ENCODE data around the gene CGNL1.

Gene CGNL1

DNA sequence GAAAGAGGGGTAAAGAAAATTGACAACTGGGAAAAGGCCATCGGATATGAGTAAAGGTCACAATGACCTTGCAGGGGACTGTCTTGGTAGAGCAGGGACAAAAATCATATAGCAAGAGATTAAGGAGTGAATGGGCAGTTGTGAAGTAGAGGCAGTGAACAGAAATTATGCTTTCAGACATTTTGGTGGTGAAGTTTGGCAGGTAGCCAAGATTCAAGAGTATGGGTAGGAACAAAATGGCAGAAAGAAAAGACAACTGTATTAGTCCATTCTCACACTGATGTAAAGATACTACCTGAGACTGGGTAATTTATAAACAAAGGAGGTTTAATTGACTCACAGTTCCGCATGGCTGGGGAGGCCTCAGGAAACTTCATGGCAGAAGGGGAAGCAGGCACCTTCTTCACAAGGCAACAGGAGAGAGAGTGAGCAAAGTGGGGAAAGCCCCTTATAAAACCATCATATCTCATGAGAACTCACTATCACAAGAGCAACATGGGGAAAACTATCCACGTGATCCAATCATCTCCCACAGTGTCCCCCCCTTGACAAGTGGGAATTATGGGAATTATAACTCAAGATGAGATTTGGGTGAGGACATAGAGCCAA is 84.0 kb downstream of the CGNL1 start:
- no peak overlapping the region for H2BK120ac ChIP-seq (ENCODE audit: low read depth, low read length)
- H3K4me1 ChIP-seq (ENCODE audit: control insufficient read depth, insufficient read depth, low read depth, low read length), result no peaks in the 10 kb centered on the region
- no peak overlapping the region for H3K4ac ChIP-seq (ENCODE audit: low read depth in 1 of 2, low read length in 2 of 2)
- no peak overlapping the region for H4K91ac ChIP-seq (ENCODE audit: low read length)
- WGBS, result 97% methylated on average over 1 of the region's 3 CpGs
- H2BK12ac ChIP-seq (ENCODE audit: low read length in 2 of 2), result no peak overlapping the region
- H3K27me3 ChIP-seq (ENCODE audit: control insufficient read depth in 1 of 2, insufficient read depth in 1 of 2, low read length in 2 of 2), result peaks cover 0 to 9% of the 10 kb centered on the region in 2 experiments
- no peak overlapping the region for H3K27ac ChIP-seq (ENCODE audit: low read length, poor library complexity, severe bottlenecking)
- H2BK5ac ChIP-seq (ENCODE audit: low read depth, low read length, poor library complexity, severe bottlenecking), result no peak overlapping the region
- H3K4me3 ChIP-seq (ENCODE audit: insufficient read depth in 1 of 2, low read depth in 1 of 2, low read length in 2 of 2), result no peak overlapping the region
- H3K79me1 ChIP-seq (replicated peaks; ENCODE audit: low read length, poor library complexity, severe bottlenecking), result peaks cover 15% of the 10 kb centered on the region
- H3K23ac ChIP-seq (ENCODE audit: low read length in 2 of 2), result no peak overlapping the region
- H2BK15ac ChIP-seq (ENCODE audit: low read depth, poor library complexity, severe bottlenecking), result no peak overlapping the region
- no peak overlapping the region for H4K8ac ChIP-seq (ENCODE audit: low read length)
- peaks cover 0 to 36% of the 10 kb centered on the region in 2 experiments for H3K36me3 ChIP-seq (ENCODE audit: control insufficient read depth in 1 of 2, insufficient read depth in 2 of 2, low read depth in 1 of 2, low read length in 2 of 2)
- DNase-seq, result no peak
- H3K18ac ChIP-seq (ENCODE audit: low read depth in 1 of 2, low read length in 2 of 2), result no peak overlapping the region
- H2AFZ ChIP-seq (ENCODE audit: low read depth, low read length), result no peak overlapping the region
- H3K4me2 ChIP-seq (ENCODE audit: low read length, poor library complexity, severe bottlenecking), result no peak overlapping the region
- no peak overlapping the region for H2AK5ac ChIP-seq (ENCODE audit: low read length, severe bottlenecking)
- no peak overlapping the region for H3K9ac ChIP-seq (ENCODE audit: low read length)
- no peak overlapping the region for H3K14ac ChIP-seq (ENCODE audit: low read length in 2 of 2)
- no peaks in the 10 kb centered on the region for H3K9me3 ChIP-seq (ENCODE audit: control insufficient read depth, low read length)

DNA sequence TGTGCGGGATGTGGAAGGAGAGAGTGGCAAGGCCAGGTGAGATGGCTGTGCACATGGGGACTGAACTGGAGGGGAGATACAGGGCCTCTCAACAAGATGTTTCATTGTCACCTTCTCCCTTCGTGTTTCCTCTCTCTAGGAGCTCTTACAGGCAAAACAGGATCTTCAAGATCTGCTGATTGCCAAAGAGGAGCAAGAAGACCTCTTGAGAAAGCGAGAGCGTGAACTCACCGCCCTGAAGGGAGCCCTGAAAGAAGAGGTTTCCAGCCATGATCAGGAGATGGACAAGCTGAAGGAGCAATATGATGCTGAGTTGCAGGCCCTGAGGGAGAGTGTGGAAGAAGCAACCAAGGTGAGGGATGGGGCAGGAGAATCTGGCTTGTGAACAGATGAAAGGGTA is 85.2 kb downstream of the CGNL1 start:
- no peak overlapping the region for H3K27ac ChIP-seq (ENCODE audit: low read length, poor library complexity, severe bottlenecking)
- no peak overlapping the region for H2BK15ac ChIP-seq (ENCODE audit: low read depth, poor library complexity, severe bottlenecking)
- no peak for DNase-seq
- peaks cover 0 to 9% of the 10 kb centered on the region in 2 experiments for H3K27me3 ChIP-seq (ENCODE audit: control insufficient read depth in 1 of 2, insufficient read depth in 1 of 2, low read length in 2 of 2)
- peaks cover 15% of the 10 kb centered on the region for H3K79me1 ChIP-seq (replicated peaks; ENCODE audit: low read length, poor library complexity, severe bottlenecking)
- H2BK5ac ChIP-seq (ENCODE audit: low read depth, low read length, poor library complexity, severe bottlenecking), result no peak overlapping the region
- H2BK120ac ChIP-seq (ENCODE audit: low read depth, low read length), result no peak overlapping the region
- H3K4me3 ChIP-seq (ENCODE audit: insufficient read depth in 1 of 2, low read depth in 1 of 2, low read length in 2 of 2), result no peak overlapping the region
- H3K14ac ChIP-seq (ENCODE audit: low read length in 2 of 2), result no peak overlapping the region
- no peak overlapping the region for H3K18ac ChIP-seq (ENCODE audit: low read depth in 1 of 2, low read length in 2 of 2)
- H3K9me3 ChIP-seq (ENCODE audit: control insufficient read depth, low read length), result no peaks in the 10 kb centered on the region
- no peak overlapping the region for H3K23ac ChIP-seq (ENCODE audit: low read length in 2 of 2)
- no peak overlapping the region for H3K4me2 ChIP-seq (ENCODE audit: low read length, poor library complexity, severe bottlenecking)
- no peak overlapping the region for H4K91ac ChIP-seq (ENCODE audit: low read length)
- H3K4ac ChIP-seq (ENCODE audit: low read depth in 1 of 2, low read length in 2 of 2), result no peak overlapping the region
- H4K8ac ChIP-seq (ENCODE audit: low read length), result no peak overlapping the region
- H2AK5ac ChIP-seq (ENCODE audit: low read length, severe bottlenecking), result no peak overlapping the region
- H2BK12ac ChIP-seq (ENCODE audit: low read length in 2 of 2), result no peak overlapping the region
- WGBS, result 94% methylated on average over 5 of the region's 5 CpGs
- no peak overlapping the region for H3K9ac ChIP-seq (ENCODE audit: low read length)
- H3K36me3 ChIP-seq (ENCODE audit: control insufficient read depth in 1 of 2, insufficient read depth in 2 of 2, low read depth in 1 of 2, low read length in 2 of 2), result peaks cover 0 to 36% of the 10 kb centered on the region in 2 experiments
- H3K4me1 ChIP-seq (ENCODE audit: control insufficient read depth, insufficient read depth, low read depth, low read length), result no peaks in the 10 kb centered on the region
- H2AFZ ChIP-seq (ENCODE audit: low read depth, low read length), result no peak overlapping the region

DNA sequence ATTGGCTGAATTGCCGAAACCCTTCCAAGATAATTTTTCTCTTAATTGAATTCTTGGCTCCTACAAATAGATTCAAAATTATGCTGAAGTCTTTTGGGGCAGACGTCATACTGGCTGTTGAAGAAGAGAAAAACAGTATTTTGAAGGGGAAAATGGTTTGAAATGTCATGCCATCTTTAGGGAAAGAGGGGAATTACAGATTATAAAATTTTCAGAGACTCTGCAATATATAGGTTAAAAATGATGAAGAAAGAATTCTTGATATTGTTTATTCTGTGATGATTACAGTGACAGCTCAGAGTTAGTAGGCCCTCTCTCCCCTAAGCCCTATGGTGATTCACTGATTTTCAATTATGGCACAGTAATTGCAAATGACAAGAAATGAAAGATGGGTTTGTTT is 86.1 kb downstream of the CGNL1 start:
- Histone ChIP-seq H3K36me3 (ENCODE audit: control insufficient read depth in 1 of 2, insufficient read depth in 2 of 2, low read depth in 1 of 2, low read length in 2 of 2) (peaks cover 0 to 31% of the 10 kb centered on the region in 2 experiments), H4K91ac (ENCODE audit: low read length) (no peak overlapping the region), H3K4me2 (ENCODE audit: low read length, poor library complexity, severe bottlenecking) (no peak overlapping the region), H3K9me3 (ENCODE audit: control insufficient read depth, low read length) (no peaks in the 10 kb centered on the region), H3K18ac (ENCODE audit: low read depth in 1 of 2, low read length in 2 of 2) (no peak overlapping the region), H3K4me3 (ENCODE audit: insufficient read depth in 1 of 2, low read depth in 1 of 2, low read length in 2 of 2) (no peak overlapping the region), H3K4ac (ENCODE audit: low read depth in 1 of 2, low read length in 2 of 2) (no peak overlapping the region), H2AFZ (ENCODE audit: low read depth, low read length) (no peak overlapping the region), H2BK5ac (ENCODE audit: low read depth, low read length, poor library complexity, severe bottlenecking) (no peak overlapping the region), H2BK12ac (ENCODE audit: low read length in 2 of 2) (no peak overlapping the region), H3K9ac (ENCODE audit: low read length) (peak overlapping the region; percentile 21), H4K8ac (ENCODE audit: low read length) (no peak overlapping the region), H3K27ac (ENCODE audit: low read length, poor library complexity, severe bottlenecking) (no peak overlapping the region), H3K23ac (ENCODE audit: low read length in 2 of 2) (no peak overlapping the region), H2AK5ac (ENCODE audit: low read length, severe bottlenecking) (no peak overlapping the region), H3K4me1 (ENCODE audit: control insufficient read depth, insufficient read depth, low read depth, low read length) (no peaks in the 10 kb centered on the region), H2BK15ac (ENCODE audit: low read depth, poor library complexity, severe bottlenecking) (no peak overlapping the region), H2BK120ac (ENCODE audit: low read depth, low read length) (no peak overlapping the region), H3K27me3 (ENCODE audit: control insufficient read depth in 1 of 2, insufficient read depth in 1 of 2, low read length in 2 of 2) (peaks cover 0 to 9% of the 10 kb centered on the region in 2 experiments), H3K14ac (ENCODE audit: low read length in 2 of 2) (no peak overlapping the region), H3K79me1 (replicated peaks; ENCODE audit: low read length, poor library complexity, severe bottlenecking) (peaks cover 14% of the 10 kb centered on the region)
- no peak for DNase-seq
- WGBS, result 55% methylated on average over 1 of the region's 2 CpGs

DNA sequence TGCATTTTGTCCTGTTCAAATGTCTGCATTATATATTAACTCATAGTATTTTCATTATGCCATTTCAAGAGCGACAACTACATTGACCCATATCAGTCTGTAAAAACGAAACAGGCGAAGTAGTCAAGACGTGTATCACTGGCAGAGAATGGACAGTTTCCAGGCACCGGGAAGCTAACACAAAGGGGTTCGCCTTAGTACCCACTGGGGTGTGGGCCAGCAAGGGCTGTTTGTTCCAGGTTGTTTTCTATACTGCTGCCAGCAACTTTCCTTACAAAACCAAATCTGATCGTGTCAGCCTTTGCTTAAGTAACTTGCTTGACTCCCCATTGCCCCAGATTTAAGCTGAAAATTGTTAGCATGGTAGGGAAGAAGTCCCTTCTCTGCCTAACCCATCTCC is 87.1 kb downstream of the CGNL1 start:
- no peak for DNase-seq
- H4K91ac ChIP-seq (ENCODE audit: low read length), result no peak overlapping the region
- H3K9me3 ChIP-seq (ENCODE audit: control insufficient read depth, low read length), result no peaks in the 10 kb centered on the region
- H2BK120ac ChIP-seq (ENCODE audit: low read depth, low read length), result no peak overlapping the region
- H3K18ac ChIP-seq (ENCODE audit: low read depth in 1 of 2, low read length in 2 of 2), result no peak overlapping the region
- 94% methylated on average over 7 of the region's 7 CpGs for WGBS
- H2BK5ac ChIP-seq (ENCODE audit: low read depth, low read length, poor library complexity, severe bottlenecking), result no peak overlapping the region
- H3K9ac ChIP-seq (ENCODE audit: low read length), result no peak overlapping the region
- no peak overlapping the region for H3K4ac ChIP-seq (ENCODE audit: low read depth in 1 of 2, low read length in 2 of 2)
- H2BK12ac ChIP-seq (ENCODE audit: low read length in 2 of 2), result no peak overlapping the region
- H3K27ac ChIP-seq (ENCODE audit: low read length, poor library complexity, severe bottlenecking), result no peak overlapping the region
- no peak overlapping the region for H2AFZ ChIP-seq (ENCODE audit: low read depth, low read length)
- no peaks in the 10 kb centered on the region for H3K4me1 ChIP-seq (ENCODE audit: control insufficient read depth, insufficient read depth, low read depth, low read length)
- H2BK15ac ChIP-seq (ENCODE audit: low read depth, poor library complexity, severe bottlenecking), result no peak overlapping the region
- no peak overlapping the region for H3K14ac ChIP-seq (ENCODE audit: low read length in 2 of 2)
- peaks cover 0 to 9% of the 10 kb centered on the region in 2 experiments for H3K27me3 ChIP-seq (ENCODE audit: control insufficient read depth in 1 of 2, insufficient read depth in 1 of 2, low read length in 2 of 2)
- H3K4me3 ChIP-seq (ENCODE audit: insufficient read depth in 1 of 2, low read depth in 1 of 2, low read length in 2 of 2), result no peak overlapping the region
- no peak overlapping the region for H3K23ac ChIP-seq (ENCODE audit: low read length in 2 of 2)
- H4K8ac ChIP-seq (ENCODE audit: low read length), result no peak overlapping the region
- peaks cover 0 to 28% of the 10 kb centered on the region in 2 experiments for H3K36me3 ChIP-seq (ENCODE audit: control insufficient read depth in 1 of 2, insufficient read depth in 2 of 2, low read depth in 1 of 2, low read length in 2 of 2)
- no peak overlapping the region for H2AK5ac ChIP-seq (ENCODE audit: low read length, severe bottlenecking)
- no peak overlapping the region for H3K4me2 ChIP-seq (ENCODE audit: low read length, poor library complexity, severe bottlenecking)
- H3K79me1 ChIP-seq (replicated peaks; ENCODE audit: low read length, poor library complexity, severe bottlenecking), result peaks cover 9% of the 10 kb centered on the region
